Ureter (tissue), 1 donor: Measurements from ENCODE around the gene P2RY2. TPM values are rescaled to one million over a fixed set of nuclear protein-coding genes. Genes with fewer than 3 reads are reported as not detected.

ENCODE experiments used
- DNase-seq: peaks from one replicate; pipeline ENCODE4 v3.0.0-alpha.2; 2020; ENCODE audit warnings: low spot score
- total RNA-seq: library from RNA; stranded (reverse); gene quantifications from one replicate; pipeline ENCODE4 v1.2.4, GENCODE V29; 2023
- donor health status: DM: yes; HTN: yes; CAD: no.

Gene P2RY2
- total RNA-seq: 20.2 TPM

- DNase-seq: peak; percentile 78
Measured at GRCh38 chr11:73218106-73218829, at the start of gene P2RY2. TSS of gene P2RY2 (plus strand) at chr11:73218281. CDS start at chr11:73234160, 15,879 bp downstream.

- no peak for DNase-seq
Measured at GRCh38 chr11:73168925-73169579, 49.0 kb upstream of the P2RY2 start.

GRCh38 chr11:73170140-73170539 lies 47.9 kb upstream of the P2RY2 start:
- no peak for DNase-seq

- no peak for DNase-seq
Measured at GRCh38 chr11:73171436-73172161, 46.5 kb upstream of the P2RY2 start.

GRCh38 chr11:73172992-73173656 lies 45.0 kb upstream of the P2RY2 start:
- DNase-seq: no peak

- no peak for DNase-seq
Measured at GRCh38 chr11:73173755-73174494, 44.2 kb upstream of the P2RY2 start.

- no peak for DNase-seq
Measured at GRCh38 chr11:73174495-73174791, 43.6 kb upstream of the P2RY2 start.

- no peak for DNase-seq
Measured at GRCh38 chr11:73175551-73176144, 42.4 kb upstream of the P2RY2 start.

- no peak for DNase-seq
Measured at GRCh38 chr11:73176145-73176873, 41.8 kb upstream of the P2RY2 start.

GRCh38 chr11:73176874-73177155 lies 41.3 kb upstream of the P2RY2 start:
- DNase-seq: no peak

GRCh38 chr11:73177380-73177777 lies 40.7 kb upstream of the P2RY2 start:
- no peak for DNase-seq

- DNase-seq: peak; percentile 88
Measured at GRCh38 chr11:73177778-73178539, 40.1 kb upstream of the P2RY2 start.

GRCh38 chr11:73178681-73179080 lies 39.4 kb upstream of the P2RY2 start:
- DNase-seq: no peak

GRCh38 chr11:73182824-73183321 lies 35.2 kb upstream of the P2RY2 start:
- no peak for DNase-seq

GRCh38 chr11:73184953-73185671 lies 33.0 kb upstream of the P2RY2 start:
- DNase-seq: peak; percentile 76

- no peak for DNase-seq
Measured at GRCh38 chr11:73185680-73186293, 32.3 kb upstream of the P2RY2 start.

- DNase-seq: peak; percentile 70
Measured at GRCh38 chr11:73186294-73186850, 31.7 kb upstream of the P2RY2 start.

GRCh38 chr11:73186886-73187285 lies 31.2 kb upstream of the P2RY2 start:
- no peak for DNase-seq
